NCI-H2227 (cell line): ENCODE results near the gene CD101.

Experiments used
- DNase-seq: peaks from one replicate; lab custom pipeline; 2025; ENCODE audit not compliant: unreplicated experiment; lab: John Stamatoyannopoulos, UW

The CD101 gene

DNA sequence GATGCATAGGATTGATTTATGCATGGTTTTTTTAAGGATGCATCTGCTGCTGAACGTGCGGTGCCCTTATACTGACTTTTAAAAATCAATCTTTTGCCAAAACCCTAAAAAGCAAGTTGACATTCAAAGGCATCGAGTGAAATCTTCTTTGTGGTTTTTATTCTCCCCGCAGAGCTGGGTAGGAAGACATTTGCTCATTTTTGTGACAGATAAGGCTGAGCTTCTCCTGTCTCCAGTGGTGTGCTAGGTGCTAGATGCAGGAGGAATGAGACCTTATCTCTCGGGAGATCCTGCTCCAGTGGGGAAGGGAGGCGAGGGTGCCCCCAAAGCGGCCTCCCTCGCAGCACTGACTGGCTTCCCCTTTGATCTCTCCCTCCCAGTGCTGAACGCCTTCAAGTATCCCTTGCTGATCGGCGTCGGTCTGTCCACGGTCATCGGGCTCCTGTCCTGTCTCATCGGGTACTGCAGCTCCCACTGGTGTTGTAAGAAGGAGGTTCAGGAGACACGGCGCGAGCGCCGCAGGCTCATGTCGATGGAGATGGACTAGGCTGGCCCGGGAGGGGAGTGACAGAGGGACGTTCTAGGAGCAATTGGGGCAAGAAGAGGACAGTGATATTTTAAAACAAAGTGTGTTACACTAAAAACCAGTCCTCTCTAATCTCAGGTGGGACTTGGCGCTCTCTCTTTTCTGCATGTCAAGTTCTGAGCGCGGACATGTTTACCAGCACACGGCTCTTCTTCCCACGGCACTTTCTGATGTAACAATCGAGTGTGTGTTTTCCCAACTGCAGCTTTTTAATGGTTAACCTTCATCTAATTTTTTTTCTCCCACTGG is 14.9 kb upstream of the CD101 start:
- no peak for DNase-seq

DNA sequence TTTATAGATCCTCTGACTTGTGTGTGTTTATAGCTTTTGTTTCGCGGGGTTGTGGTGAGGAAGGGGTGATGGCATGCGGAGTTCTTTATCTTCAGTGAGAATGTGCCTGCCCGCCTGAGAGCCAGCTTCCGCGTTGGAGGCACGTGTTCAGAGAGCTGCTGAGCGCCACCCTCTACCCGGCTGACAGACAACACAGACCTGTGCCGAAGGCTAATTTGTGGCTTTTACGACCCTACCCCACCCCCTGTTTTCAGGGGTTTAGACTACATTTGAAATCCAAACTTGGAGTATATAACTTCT is 14.4 kb upstream of the CD101 start:
- no peak for DNase-seq

DNA sequence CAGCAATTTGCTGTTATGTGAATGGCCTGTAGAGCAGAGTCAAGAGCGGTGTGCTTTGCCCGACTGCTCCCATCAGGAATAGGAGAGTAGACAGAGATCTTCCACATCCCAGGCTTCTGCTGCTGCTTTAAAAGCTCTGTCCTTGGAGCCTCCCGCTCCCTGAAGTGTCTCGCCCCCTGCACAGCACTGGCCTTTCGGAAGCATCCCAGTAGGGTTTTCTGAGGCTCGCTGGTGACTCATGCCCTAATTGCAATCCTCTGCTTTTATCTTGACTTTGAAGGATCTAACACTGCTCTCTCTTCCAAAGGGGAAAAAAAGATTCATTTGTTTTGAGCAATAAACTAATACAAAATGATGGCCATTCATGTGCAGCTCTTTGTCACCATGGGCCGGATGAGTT is 13.3 kb upstream of the CD101 start:
- peak; percentile 48 for DNase-seq

DNA sequence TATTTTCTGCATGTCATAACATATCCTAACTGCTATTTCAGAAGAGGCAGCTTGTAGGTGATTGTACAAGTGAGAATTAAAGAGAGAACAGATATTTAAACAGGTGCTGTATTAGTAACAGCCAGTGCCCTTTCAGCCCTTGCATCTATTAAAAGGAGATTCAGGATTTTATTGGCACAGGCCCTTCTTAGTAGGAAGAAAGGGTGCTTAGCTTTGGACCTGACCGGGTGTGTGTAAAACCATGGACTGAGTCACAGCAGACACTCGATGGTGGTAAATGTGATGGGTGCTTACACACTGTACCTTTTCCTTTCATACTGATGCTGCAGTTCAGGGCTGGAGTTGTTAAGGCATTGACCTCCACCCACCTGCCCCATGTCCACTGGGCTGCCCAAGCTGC is 12.7 kb upstream of the CD101 start:
- DNase-seq = no peak

DNA sequence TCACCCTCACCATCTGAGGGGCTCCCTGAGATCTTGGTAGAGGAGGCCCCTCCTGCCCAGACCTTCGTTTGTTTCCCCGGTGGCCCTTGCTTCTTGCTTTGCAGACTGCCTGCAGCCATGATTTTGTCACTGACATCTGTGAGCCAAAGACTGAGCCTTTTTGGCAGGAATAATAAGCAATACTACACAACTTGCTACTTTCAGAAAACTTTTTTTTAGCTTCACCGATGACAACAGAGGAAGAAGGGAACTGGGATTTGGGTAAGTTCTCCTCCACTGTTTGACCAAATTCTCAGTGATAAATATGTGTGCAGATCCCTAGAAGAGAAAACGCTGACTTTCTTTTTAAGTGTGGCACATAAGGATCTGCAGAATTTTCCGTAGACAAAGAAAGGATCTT is 11.7 kb upstream of the CD101 start:
- DNase-seq = no peak

DNA sequence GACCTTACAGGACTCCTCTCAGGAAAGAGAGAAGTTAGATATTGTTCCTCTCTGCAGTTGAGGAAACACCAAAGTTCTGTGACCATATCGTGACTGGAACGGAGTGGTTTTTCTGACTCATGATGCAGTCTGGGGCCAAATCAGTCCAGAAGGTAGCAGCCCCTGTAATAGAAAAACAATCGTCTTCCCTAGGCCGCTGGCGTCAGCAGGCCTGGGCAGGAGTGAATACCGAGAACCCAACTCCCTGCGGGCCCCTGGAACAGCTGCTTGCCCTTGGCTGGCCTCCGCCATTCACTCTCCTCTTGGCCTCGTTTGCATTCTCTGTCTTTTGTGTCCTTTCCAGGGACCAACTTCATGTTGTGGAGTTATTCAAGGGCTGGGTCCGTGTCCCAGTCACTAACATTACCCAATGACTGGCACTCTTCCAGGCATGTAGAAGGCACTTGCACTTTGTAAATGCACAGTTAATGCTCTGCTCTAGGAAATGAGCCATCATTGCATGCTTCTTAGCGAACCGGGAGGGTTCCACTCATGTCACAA is 10.9 kb upstream of the CD101 start:
- no peak for DNase-seq

DNA sequence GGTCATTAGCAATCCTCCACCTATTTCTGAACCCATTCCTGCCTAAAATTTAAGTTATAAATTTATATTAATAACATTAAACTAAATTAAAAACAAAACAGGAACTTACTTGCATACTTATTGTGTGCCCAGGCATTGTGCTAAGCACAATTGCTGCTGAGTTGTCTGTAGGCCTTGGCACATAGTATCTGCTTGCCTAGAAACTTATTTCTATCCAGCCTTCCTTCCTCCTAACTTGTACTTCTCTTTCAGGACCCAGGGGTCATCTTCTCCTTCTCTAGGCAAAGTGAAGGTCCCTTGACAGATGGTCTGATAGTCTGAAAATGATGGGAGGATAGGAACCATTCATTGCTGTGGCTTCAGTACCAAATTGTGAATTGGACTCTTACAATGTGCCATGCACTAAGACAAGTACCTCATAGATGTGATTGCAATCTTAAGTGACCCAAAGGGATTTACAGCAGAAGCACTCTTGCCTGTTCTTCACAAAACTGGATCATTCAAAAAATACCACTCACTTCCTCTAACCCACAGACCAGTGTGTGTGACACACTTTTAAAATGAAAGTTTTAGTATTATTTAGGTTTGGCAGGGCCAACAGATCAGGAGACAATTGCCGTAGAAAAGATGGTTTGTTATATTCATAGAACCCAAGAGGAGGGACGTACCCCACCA is 10.3 kb upstream of the CD101 start:
- DNase-seq = no peak

DNA sequence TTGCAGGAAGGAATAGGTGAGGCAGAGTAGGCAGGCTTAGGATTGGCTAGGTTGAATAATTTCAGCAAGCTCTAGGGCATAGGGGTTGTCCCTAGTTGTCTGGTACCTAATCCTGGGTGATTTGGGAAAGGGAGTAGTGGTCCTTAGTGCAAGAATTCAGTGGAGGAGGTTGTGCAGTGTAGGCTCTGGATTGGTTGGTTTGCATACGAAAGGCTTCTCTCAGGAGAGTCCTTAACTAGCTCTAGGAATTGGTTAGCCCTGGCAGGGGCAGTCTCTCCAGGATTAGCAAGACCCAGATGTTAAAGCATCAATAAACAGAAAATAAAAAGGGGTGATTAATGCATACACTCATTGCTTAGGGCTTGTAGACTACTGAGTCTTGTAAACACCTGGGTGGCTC is 9.6 kb upstream of the CD101 start:
- no peak for DNase-seq

DNA sequence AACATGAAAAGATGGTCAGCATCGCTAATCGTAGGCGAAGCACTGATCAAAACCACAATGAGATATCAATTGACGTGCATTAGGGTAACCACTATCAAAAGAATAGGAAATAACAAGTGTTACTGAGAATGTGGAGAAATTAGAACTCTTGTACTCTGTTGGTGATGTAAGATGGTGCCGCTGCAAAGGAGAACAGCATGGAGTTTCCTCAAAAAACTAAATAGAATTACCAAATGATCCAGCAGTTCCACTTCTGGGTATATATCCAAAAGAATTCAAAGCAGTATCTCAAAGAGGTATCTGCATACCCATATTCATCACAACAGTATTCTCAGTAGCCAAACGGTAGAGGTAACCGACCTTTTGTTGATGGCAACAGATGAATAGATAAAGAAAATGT is 8.3 kb upstream of the CD101 start:
- DNase-seq = no peak

DNA sequence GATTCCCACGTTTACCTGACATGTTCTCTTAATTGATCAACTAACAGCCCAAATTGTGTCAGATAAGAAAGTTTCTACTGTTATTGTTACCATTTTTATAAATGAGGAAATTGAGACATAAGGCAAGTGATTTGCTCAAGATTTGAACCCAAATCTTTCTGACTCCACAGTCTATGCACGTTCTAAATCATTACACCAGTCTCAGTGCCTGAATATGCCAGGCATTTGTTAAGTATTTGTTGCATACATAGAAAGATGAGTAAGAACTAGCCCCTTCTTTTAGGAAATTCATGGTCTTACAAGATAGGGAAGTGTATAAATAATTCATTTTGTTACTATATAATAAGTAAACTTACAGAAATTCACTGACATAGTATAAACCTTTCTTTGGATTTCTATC is 7.1 kb upstream of the CD101 start:
- no peak for DNase-seq

DNA sequence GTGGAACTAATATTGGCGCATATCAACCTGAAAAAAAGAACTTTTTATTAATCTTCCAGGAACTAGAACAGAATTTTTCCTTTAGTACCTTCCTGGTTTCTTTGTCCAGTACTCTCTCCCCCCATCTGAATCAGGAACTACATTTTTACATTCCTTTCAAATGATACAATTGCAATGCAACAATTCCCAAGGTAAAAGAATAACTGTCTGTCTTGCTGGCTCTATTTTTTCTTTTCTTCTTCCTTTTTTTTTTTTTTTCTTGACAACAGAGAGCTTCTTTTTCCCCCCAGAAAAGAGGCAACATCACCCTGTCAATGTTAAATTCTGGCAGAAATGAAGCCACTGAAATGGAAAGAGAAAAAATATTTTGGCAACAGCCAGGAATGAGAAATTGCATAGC is 4.5 kb upstream of the CD101 start:
- no peak for DNase-seq

DNA sequence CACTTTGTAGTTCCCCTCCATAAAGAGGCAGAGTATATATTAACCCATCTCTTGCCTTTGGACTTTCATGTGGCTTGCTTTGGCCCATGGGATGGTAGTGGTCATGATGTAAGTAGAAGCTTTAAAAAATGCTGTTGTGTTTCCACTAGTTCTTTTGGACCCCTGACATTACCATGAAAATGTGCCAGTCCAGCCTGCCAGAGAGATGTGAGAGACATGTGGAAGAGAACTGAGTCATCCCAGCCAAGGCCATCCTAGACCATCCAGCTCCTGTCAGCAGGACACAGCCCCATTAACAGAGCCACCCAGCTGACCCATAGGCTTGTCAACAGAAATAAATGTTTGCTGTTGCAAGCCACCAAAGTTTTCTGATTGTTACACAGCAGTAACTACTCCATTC is 3.9 kb upstream of the CD101 start:
- DNase-seq = no peak

DNA sequence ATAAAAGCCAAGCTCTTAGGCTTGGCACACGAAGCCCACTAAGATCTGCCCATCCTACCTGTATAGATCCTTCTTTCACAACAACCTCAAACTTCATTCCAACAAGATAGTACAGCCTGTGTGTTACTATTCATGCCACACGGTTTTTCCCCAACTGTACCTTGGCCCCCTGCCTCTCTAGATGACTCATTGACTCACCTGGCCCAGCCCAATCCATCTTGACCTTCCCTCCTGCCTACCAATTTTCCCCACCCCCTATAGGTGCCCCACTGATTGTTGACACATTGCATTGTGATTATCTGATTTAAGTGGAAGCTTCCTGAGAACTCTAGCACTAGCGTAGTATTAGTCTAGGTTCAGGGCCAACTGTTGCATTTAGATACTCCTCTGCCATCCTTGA is 2.0 kb upstream of the CD101 start:
- DNase-seq = no peak

DNA sequence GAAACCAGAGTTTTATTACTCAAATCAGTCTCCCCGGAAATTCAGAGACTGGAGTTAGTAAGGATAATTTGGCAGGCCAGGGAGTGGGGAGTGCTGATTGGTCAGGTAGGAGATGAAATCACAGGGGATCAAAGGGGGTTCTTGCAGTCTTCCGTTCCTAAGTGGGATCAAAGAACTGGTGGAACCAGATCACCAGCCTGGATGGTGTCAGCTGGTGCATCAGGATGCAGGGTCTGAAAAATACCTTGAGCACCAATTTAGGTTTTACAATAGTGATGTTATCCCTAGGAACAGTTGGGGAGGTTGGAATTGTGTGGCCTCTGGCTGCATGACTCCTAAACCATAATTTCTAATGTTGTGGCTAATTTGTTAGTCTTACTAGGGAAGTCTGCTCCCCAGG is 1.4 kb upstream of the CD101 start:
- DNase-seq = no peak

DNA sequence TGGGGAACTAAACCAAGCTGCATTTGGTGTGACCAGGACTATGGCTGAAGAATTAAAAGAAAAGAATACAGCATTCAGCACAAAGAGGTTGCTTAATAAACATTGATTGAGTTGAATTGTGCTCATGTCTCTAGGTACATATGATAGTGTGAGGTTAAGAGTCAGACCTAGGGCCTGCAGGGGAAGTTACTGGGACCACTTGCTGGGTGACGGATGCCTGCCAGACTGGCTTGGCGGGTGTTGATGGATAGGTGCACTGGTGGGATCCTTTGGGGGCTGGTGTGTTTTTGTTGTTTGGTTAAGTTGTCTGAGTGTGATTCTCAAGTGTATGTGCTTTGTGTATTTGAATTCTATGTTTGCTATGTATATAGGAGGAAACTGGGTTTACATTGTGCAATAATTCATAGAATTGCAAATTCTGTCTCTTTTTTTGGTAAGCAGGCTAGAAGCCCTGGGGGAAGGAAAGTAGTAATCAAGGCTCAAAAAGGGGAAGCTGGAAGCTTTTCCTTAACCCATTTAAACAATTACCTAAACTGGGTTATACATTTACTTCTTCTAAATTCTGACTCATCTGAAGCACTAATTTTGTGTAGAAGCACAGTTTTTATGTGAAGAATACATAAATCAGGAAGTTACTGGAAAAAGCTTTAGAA is 1.8 kb downstream of the CD101 start:
- DNase-seq = no peak

DNA sequence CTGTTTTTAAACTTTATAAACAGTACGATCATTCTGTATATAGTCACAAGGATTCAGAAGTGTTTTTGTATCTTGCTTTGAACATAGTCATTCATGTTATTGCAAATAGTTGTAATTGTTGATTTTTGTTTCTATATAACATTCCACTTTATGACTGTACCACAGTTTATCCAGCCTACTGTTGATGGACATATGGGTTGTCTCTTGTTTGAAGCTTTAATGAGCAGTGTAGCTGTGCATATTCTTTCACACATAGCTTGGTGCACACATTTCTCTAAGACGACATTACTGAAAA is 6.1 kb downstream of the CD101 start:
- no peak for DNase-seq

DNA sequence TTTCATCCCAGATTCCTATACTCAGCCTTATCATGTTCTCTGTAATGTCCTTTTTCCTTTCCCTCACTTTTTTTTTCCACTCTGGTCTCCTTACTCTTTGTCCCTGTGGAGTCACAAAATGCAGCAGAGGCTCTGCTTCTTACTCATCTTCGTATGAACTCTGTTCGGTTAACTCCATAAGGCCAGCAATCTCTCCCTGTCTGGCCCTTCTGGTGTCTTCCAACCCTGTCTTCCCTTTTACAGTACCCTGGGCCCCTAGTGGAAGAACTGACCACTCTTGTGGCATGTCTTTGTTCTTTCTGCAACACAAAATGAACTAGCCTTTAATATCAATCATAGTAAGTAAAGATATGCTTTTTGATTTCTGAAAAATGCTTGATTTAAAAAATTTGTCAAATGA is 7.1 kb downstream of the CD101 start:
- DNase-seq = no peak

DNA sequence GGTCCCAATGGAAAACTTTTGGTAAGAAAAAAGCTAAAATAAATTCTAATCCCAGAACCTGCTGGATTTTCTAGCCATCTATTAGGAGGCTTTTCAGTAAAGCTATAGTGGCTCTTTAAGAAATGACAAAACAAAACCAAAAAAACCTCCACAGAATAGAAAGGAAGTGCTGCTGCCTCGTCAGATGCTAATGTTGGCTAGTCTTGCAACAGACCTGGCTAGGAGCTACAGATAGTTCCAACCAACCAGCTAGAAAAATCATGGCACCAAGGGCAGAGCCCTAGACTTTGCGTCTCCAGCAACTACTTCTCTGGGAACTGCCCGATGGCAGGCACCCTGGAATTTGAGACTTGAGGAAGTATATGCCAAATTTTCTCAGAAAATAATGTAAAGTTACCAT is 7.6 kb downstream of the CD101 start:
- no peak for DNase-seq

DNA sequence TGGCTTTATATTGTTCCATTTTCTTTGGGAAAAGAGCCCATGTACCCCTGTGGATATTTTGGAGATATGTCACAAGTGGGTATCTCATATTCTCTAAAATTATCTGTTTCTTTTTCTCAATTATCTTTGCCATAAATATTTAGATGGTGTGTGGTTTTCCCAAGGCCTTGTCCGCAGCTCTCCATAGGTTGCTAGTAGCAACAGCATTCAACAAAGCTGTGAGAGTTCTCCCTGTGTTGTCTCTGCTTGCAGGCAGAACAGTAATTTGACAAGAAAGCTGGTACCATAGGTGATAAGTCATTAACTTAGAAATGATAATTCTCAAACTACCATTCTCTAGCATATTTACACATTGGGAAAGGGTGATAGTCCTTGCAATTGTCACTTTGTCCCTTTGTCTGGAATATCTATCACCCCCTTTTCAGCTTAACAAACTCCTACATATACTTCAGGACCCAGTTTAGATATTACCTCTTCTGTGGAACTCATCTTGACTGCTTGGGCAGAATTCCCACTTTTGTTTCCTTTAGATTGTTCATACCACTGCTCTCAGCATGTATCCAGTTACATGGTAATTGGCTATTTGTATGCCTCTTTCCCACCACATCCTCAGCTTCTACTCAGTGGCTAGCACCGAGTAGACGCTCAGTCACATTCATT is 8.9 kb downstream of the CD101 start:
- no peak for DNase-seq

DNA sequence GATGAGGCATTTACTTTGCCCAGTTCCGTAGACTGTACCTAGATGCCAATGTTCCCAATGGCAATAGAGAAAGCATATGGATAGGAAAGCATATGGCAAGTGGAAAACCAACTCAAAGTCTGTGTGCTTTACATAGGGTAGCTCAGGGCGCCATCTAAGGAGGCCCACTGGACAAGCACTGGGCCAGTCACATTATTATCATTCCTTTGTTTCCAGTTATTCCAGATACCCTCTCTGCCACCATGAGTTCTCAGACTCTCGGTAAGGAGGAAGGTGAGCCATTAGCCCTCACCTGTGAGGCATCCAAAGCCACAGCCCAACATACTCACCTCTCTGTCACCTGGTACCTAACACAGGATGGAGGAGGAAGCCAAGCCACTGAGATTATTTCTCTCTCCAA is 9.8 kb downstream of the CD101 start:
- no peak for DNase-seq

DNA sequence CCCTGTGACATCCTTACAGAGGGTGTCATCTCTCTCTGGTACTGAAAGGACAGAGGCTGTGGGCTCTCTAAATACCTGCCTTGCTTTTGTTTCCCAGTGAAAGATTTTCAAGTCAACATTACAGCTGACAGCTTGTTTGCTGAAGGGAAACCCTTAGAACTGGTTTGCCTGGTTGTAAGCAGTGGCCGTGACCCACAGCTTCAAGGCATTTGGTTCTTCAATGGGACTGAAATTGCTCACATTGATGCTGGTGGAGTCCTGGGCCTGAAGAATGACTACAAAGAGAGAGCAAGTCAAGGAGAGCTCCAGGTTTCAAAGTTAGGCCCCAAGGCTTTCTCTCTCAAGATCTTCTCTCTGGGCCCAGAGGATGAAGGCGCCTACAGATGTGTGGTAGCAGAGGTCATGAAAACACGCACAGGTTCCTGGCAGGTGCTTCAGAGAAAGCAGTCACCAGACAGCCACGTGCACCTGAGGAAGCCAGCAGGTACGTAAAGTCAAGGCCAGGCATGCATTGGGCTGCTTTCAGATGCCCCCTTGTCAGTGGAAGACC is 11.8 kb downstream of the CD101 start:
- DNase-seq = no peak

DNA sequence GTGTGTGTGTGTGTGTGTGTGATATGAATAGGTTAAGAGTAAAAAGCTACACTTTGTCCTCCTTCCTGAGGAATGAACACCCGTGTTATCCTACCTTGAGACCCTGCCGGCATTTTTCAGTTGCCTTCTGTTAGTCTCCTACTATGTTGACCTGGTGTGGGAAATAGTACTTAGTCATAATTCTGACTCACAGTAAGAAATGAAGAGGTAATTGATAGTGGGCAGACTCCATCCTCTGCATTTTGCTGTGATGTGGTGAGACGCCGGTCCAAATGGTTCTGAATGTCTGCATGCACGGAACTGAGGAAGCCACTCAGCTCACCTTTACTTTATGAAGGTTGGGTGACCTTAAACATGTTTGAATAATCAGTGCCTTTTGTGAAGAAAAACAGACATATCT is 12.6 kb downstream of the CD101 start:
- DNase-seq = no peak
